ENCODE data around the gene BRD9.

DNA sequence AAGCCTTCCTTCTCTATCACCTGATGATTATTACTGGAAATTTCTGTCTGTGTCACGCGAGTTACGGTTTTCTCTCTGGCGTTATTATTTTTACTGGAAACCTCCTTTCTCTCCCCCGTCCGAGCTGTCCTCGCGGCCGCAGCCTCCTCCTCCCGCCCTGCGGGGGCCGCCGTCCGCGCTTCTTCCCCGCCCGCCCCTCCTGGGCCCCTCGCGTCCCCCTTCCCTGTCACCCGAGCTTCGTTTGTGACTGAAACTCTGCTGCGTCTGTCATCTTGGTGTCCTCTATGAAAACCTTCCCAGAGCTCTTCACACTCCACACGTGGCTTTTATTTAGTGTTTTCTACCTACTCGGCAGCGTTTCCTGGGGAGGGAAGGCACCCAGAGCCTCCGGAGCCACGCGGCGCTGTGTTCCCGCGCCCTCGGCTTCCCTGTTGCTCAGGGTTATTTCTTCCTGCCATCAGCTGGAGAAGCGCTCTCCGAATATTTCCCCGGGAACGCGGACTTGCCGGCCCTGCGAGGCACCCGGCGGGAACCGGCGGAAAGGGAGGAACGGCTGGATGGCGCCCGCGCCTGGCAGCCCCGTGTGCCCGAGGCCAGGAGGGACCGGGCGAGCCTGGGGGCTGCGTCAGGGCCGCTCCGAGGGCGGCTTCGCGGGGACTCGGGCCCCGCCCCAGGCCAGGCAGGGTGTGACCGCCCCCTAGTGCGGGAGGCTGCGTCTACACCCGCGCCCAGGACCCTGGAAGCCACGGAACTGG, 34.0 kb upstream of the BRD9 start:
- TF ChIP-seq EZH2phosphoT487 (IDR thresholded peaks at IDR 0.05; ENCODE audit: insufficient read depth, low read depth) (no peak), EZH2 (IDR thresholded peaks at IDR 0.05; ENCODE audit: insufficient read depth, poor library complexity, severe bottlenecking) (no peak)
